HG03175 (cell line): ENCODE measurements around the gene RANBP17.
"Not testable (repeated sequence)": the region's sequence is repeated elsewhere in the genome, so short reads cannot be mapped to it uniquely, and the experiment has no call there.

Experiments
- ATAC-seq: cut with Tn5 transposase; IDR thresholded peaks from one replicate; pipeline ENCODE4 v1.9.1; 2021; ENCODE audit warnings: mild to moderate bottlenecking, moderate library complexity; ENCODE audit not compliant: unreplicated experiment

Gene RANBP17

DNA sequence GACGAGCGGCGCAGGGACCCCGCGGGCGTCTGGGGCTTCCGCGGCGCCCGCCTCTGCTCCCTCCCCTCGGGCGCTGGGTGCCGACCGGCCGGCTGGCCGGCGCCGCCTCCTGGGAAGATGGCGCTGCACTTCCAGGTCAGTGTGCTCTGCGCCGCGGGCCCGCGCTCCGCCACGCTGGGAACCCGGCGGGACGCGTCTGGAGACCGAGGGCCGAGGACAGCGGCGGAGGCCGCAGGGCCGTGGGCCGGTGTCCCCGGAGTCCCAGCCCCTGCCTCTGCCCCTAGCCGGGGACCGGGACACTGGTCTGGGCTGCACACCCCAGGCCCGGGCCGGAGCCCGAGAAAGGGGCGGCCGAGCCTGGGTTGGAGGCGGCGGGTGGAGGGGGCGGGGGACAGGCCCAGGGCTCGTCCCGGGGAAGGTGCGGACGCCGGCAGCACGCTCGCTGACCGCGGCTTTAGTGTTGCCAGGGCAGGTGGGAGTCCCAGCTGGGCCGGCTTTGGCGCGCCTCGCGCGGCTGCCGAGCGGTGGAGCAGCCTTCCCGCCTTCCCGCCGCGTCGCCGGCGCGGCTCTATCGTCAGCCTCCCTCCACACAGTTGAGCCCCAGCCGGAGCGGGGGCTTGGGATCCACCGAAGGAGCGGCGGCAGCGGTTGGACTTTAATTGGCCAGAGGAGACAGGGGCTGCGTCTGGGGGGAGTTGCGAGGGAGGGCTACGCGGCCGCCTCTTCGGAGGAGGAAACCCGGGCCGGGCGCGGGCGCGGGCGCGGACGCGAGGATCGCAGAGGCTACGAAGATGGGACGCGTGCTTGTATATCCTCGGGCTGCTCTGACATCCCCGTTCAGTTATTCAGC lies at the start of gene RANBP17:
TSS of gene RANBP17 (plus strand) at position 102 of the 850 bp plus-strand sequence.
- ATAC-seq: no peak

DNA sequence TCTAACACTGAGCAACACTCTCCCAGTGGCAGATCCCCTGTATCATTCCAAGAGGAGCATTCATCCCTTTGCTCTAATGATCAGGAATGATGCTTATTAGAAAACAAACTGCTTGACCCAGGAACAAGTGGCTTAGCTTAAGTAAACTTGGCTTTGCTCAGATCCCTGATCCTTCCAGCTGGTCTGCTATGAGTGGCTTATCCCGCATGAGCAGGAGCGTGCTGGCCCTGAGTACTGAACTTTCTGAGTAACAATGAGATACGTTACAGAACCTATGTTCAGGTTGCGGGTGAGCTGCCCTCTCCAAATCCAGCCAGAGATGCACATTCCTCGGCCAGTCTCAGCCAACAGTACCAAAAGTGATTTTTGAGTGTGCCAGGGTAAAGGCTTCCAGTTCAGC lies 48.6 kb upstream of the RANBP17 start:
- ATAC-seq: no peak

DNA sequence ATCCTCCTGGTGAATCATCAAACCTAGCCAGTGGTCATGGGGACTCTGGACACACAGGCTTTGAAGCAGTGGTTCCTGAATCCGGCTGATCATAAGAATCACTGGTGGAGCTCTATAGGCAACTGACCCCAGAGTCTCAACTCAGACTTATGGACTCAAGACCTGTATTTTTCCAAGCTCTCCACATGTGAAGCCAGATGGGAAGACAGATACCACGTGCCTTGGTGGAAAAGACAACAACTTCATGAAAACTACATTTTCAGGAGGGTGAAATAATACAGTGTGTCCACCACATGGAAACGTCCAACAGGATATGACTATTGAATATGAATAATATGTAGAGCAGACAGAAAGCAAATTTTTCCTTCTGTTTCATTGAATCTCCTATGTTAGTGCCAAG lies 44.6 kb upstream of the RANBP17 start:
- no peak for ATAC-seq

DNA sequence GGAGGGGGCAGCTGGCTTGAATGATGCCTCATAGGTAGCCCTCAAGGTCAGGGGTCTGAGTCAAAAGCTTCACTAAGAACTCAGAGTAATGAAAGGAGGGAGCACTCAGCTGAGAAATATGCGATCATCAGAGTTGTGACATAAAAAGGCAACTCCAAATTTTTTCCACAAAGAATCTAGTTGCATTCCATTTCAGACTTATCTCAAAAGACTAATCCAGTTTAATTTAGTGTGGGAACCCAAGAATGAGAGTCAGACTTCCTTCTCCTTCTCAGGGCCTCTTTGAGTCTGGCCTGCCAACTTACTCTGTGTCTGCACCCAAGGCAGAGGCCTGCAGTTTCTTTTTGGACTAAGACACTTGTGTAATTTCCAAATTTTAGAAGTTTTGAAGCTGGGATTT lies 43.6 kb upstream of the RANBP17 start:
- ATAC-seq: no peak

DNA sequence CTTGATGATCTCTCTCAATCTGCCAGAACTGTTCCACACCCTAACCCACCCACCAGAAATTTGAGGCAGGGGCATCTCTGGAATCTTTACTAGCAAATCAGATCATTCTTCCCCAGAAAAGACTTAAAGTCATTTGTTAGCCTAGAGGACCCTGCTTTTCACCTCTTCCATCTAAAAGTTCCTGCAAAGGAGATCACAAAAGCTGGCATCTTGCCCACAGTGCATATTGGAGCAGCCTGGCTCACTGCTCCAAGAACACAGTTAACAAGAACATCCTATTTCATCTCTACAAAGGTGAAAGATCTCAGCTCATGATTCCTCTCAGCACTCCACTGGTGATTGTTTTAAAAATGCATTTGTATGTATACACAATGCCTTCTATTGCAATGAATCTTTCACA lies 42.0 kb upstream of the RANBP17 start:
- no peak for ATAC-seq

DNA sequence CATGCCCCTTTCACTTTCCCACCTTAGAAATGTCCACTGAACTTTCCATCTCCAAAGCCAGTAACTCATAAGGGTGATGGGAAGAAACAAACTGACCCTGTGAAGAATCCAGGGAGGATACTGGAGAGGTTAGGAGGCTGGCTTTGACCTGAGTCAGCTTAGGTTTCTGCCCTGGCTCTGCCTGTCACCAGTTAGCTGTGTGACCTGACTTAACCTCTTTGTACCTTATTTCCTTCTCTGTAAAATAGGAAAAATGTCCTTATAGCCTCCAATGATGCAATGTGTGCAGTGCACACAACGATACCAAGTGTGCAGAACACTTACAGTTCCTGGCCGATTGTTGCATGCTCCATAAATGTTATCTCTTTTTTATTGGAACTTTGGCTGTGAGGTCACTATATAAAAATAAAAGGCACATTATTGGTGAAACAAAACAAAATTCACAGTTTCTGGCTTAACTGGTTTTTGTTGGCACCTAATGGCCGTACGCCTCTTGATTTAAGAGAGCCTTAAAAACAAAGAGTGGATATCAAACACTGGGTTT lies 40.5 kb upstream of the RANBP17 start:
- no peak for ATAC-seq

DNA sequence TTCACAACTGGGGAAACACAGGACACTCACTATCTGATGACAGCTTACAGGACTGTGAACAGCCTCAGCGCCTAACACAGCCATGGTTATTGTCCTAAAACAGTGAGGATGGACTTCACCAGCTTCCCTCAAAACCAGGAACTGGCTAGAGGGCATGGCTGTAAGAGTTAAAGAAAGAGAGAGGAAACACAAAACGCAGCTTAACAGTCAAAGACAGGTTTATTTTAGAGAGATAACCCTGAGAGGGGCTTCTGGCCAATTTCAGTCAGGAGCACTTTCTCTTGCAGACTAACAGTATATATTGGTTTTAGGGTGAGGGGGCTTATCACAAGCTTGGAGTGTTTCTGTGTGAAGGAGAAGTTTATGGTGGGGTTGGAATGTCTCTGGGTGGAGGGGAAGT lies 35.7 kb upstream of the RANBP17 start:
- ATAC-seq: no peak

DNA sequence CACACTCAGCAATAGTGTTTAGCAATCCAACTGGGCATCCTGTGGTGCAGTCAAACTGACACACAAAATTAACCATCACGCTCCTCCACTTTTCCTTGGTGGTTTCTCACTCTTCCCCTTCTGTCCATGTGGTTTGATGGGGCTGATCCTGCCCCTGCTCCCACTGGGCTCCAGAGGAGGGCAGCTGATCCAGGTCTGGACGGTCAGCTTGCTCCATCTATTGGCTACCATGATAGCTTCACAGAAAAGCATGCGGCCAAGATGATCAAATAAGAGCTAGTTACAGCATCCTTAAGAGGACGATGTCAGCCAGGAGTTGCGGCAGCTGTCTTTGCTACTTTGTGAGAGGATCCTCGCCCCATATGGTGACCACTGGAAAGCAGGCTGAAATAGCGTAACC lies 29.6 kb upstream of the RANBP17 start:
- no peak for ATAC-seq

DNA sequence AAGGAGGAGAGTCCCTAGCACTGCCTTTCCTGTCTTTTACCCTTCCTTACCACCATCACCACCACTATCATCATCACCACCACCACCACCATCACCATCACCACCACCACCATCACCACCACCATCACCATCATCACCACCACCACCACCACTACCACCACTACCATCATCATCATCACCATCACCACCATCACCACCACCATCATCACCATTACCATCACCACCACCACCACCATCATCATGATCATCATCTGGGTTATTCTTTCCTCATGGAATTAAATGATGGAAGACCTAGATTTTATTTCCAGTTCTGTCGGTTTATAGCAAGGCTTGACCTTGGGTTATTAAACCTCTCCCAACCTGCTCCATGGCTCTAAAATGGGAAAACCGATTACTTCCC lies 27.8 kb upstream of the RANBP17 start:
- not testable (repeated sequence) for ATAC-seq

DNA sequence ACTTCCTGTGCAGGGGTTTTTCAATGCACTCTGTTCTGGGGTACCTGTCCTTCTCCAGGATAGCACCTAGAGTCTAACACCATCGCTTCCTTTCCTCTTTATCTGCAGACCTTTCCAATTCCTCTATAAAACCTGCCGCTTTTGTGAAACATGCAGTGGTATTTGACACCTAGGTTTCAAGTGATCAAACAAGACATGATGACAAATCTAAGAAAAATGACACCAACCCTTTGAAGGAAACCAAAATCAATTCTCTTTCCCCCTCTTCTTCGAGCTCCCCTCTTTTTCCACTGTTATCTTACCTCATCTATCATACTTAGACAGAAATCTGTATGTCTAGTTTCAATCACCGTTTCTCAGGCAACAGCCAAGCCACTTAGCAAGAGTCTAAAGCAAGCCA lies 25.6 kb upstream of the RANBP17 start:
- no peak for ATAC-seq

DNA sequence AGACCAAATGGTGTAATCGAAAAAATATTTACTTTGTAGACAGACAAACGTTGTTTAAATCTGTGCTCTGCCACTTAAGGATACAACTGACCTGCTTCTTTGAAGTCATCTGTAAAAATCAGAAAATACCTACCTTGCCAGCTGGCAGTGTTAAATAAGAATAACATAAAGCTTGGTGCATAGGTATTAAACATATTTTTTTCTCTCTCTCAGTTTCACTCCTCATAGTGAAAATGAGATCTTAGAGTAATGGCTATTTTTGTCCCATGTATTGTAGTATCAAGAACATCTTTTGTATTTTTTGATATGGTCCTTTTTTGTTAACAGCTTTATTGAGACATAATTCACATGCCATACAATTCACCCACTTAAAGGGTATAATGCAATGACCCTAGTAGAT lies 17.9 kb upstream of the RANBP17 start:
- ATAC-seq: peak; percentile 86

DNA sequence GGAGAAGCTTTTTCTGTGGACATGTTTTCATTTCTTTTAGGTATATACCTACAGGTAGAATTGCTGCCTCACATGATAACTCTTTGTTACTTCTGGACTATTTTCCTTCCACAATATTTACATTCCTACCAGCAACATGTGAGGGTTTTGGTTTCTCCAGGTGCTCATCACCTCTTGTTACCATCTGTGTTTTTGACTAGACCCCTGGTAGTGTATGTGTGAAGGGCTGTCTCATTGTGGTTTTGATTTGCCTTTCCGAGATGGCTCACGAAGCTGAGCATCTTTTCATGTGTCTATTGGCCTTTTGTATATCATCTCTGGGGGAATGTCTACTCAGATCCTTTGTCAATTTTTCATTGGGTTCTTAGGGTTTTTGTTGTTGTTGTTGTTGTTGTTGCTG lies 17.2 kb upstream of the RANBP17 start:
- ATAC-seq: no peak

DNA sequence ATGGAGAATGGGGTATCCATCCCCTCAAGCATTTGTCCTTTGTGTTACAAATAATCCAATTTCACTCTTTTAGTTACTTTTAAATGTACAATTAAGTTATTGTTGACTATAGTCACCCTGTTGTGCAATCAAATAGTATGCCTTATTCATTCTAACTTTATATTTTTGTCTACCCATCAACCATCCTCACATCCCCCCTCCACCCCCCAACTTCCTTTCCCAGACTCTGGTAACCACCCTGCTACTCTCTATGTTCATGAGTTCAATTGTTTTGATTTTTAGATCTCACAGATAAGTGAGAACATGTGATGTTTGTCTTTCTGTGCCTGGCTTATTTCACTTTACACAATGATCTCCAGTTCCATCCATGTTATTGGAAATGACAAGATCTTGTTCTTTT lies 15.4 kb upstream of the RANBP17 start:
- ATAC-seq: no peak

DNA sequence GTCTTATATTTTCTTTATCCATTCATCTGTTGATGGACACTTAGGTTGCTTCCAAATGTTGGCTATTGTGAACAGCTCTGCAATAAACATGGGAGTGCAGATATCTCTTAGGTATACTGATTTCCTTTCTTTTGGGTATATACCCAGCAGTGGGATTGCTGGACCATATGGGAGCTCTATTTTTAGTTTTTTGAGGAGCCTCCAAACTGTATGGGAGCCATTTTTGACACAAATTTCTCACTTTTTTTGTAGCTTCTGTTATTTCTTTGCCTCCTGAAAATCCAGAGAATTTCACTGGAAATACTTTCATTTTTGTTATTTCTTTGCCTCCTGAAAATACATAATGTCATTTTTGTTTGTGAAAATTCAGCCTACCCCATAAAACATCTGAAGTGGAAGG lies 15.0 kb upstream of the RANBP17 start:
- ATAC-seq: no peak

DNA sequence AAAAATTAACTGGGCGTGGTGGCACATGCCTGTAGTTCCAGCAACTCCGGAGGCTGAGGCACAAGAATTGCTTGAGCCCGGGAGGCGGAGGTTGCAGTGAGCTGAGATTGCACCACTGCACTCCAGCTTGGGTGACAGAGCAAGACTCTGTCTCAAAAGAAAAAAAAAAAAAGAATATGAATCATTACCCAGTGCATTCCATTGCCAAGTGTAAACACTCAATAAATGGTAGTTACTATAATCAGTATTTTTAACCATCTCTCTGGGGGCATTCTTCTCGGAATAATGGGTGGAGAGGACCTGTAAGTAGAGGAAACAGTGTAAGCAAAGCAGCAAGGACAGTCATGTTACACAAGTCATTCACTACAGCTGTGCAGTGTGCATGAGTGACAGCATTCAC lies 13.8 kb upstream of the RANBP17 start:
- ATAC-seq: no peak

DNA sequence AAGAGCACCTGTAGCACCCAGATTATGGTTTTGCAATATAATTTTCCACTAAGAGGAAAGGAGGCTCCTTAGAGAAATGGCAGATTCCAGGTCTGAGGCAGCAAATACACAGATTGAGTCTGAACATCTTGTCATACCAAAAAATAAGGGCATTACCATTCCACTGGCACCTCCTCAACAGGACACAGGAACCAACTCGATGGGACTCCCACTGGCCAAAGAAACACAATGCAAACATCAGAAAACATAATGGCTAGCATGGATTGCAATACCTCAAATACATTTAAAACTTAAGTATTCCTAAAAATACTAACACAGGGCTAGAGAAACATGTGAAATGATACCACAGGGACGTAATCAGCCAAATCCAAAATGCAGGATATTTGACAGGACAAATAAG lies 12.4 kb upstream of the RANBP17 start:
- no peak for ATAC-seq

DNA sequence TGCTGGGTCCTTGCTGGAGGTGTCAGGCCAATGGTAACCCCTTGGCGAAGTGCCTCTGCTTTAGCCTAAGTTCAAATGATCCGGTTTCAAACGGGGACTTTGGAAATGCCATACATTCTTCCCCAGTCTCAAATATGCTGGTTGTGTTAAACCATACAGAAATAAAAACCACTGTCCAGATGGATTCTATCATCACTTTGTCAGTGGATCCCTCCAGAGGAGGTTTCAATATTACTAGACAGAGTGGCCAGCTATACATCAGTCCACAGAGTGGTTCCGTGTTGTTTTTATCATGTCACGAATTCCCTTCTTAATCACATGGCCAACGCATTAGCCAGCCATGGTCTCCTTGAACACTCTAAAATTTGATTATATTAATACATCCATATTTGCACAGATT lies 7.3 kb upstream of the RANBP17 start:
- no peak for ATAC-seq

DNA sequence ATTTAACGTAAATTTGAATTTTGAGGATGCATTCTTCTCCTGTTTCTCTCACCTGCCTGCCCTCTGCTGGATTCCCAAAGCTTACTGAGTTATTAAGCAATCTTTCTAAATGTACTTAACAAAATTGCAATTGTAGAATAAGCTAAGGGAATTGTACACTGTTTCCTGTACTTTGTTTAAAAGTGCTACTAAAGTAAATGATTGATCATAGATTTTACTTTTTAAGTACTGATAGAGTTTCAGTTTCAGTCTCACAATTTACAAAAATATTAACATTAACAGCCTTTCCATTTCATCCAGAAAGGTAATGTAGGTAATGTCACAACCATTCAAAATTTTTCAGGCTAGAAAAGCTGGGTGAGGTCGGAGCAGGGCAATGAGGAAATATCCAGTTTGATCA lies 4.8 kb upstream of the RANBP17 start:
- peak; percentile 78 for ATAC-seq

DNA sequence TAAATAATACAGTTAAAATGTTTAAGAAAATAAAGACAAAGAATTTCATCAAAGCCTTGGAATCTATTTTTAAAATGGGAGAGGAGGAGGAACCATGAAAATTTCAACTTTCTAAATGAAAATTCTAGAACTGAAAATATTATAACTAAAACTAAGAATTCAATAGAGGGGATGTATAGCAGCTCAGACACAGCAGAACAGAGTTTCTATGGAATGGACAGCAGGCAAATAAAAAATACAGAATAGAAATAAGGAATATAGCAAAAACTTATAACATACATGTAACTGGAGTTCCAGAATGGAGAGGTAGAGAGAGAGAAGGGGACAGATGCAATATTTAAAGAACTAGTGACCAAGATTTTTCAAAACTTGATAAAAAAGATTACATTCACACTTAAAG lies 1.4 kb upstream of the RANBP17 start:
- ATAC-seq: no peak

DNA sequence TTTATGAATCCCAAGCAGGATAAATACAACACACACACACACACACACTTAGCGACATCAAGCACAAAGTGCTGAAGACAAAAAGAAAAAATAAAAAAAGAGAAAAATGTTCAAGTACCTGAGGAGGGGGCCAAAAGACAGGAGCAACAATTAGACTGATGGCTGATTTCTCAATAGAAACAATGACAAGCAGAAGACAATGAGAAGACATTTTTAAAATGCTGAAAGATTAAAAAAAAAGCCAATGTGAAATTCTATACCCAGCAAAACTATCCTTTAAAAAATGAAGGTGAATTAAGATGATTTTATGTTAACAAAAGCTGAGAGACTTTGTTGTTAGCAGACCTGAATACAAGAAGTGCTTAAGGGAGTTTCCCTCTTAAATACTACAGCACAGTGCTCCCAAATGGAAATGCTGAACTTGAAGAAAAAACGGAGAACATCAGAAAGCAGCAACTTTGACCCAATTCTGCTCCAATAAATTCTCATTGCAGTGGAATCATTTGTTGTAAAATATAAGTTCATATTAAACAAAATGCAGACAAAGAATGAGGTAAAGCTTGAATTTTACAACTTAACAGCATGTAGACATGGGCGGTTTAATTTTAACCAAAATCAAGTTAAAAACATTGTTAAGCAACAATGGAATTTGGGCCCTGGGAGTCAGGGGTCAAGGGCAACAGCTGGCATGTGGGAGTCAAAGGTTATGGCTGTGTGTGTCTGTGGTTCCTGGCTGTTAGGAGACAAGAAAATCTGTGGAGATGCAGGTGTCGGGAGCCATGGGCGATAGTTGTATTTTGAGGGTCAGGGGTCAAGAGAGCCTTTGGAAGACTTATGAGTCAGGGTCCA lies 776 bp upstream of the RANBP17 start:
- no peak for ATAC-seq

DNA sequence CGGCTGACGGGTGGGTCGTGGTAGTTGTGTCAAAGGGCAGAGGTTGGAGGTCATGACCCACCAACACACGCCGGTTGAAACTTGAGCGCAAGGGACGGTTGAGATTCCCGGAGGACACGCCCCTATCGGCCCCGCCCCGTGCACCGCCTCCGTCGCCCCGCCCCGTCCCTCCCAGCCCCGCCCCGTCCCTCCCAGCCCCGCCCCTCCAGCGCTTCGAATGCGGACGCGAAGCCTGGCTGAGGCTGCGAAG lies 226 bp upstream of the RANBP17 start:
- no peak for ATAC-seq

DNA sequence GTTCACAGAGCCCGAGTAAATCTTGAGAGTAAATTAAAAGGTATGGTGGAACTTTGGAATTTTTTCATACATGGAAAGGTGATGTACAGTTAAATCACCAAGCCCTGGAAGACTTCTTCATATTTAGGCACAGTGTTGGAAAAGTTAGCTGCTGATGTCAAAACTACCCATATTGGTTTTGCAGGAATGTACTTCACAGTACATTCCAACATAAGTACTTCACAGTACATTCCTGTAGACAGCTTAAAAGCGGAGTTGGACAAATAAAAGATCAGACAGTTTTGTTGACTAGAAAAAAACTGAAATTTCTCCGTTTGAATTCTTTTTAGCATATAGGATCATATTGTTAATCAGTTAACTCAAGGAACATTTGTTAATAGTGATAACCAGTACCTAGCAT lies 1.8 kb downstream of the RANBP17 start:
- ATAC-seq: no peak
